Memory B cell (primary cell): Measurements from ENCODE around the gene TXNL4B.
"Not testable (repeated sequence)": the region's sequence is repeated elsewhere in the genome, so short reads cannot be mapped to it uniquely, and the experiment has no call there.

Experiments
- ATAC-seq: fragments of 150-1000 bp; cut with Tn5 transposase; 2 replicates; pipeline ENCODE4 v1.10.0; 2021; ENCODE audit warnings: low read depth, mild to moderate bottlenecking, moderate library complexity
- DNase-seq, 2 donors: peaks; one replicate each; pipeline ENCODE4 v3.0.0; 2022; ENCODE audit warnings: low spot score in 2 of 2
- H3K27ac Mint-ChIP-seq: one replicate; pipeline ENCODE4 v1.8.0; 2022; ENCODE audit warnings: mild to moderate bottlenecking, moderate library complexity, mixed read lengths
- H3K27me3 Mint-ChIP-seq: one replicate; pipeline ENCODE4 v1.8.0; 2022; ENCODE audit warnings: mixed read lengths
- H3K36me3 Mint-ChIP-seq: one replicate; pipeline ENCODE4 v1.8.0; 2022; ENCODE audit warnings: mild to moderate bottlenecking, mixed read lengths
- H3K4me1 Mint-ChIP-seq: one replicate; pipeline ENCODE4 v1.8.0; 2022; ENCODE audit warnings: mixed read lengths
- H3K4me3 Mint-ChIP-seq: one replicate; pipeline ENCODE4 v1.8.0; 2022; ENCODE audit warnings: mild to moderate bottlenecking, moderate library complexity, mixed read lengths
- H3K9me3 Mint-ChIP-seq: one replicate; pipeline ENCODE4 v1.8.0; 2022; ENCODE audit warnings: mixed read lengths

Gene TXNL4B

GRCh38 chr16:72107371-72107770, 14.0 kb upstream of the TXNL4B start:
- DNase-seq (no peak), ATAC-seq (no peak)
- Mint-ChIP-seq H3K4me3 (no peak overlapping the region), H3K27me3 (no peaks in the 10 kb centered on the region), H3K36me3 (peaks cover 69% of the 10 kb centered on the region), H3K27ac (no peak overlapping the region), H3K9me3 (no peaks in the 10 kb centered on the region), H3K4me1 (peaks cover 3% of the 10 kb centered on the region)

- Mint-ChIP-seq H3K36me3 (peaks cover 67% of the 10 kb centered on the region), H3K4me3 (no peak overlapping the region), H3K27me3 (no peaks in the 10 kb centered on the region), H3K4me1 (peaks cover 5% of the 10 kb centered on the region), H3K9me3 (no peaks in the 10 kb centered on the region), H3K27ac (no peak overlapping the region)
- ATAC-seq = no peak
- DNase-seq = no peak
Observed at GRCh38 chr16:72105978-72106377, 12.6 kb upstream of the TXNL4B start.

- no peak for ATAC-seq
- DNase-seq = no peak
- Mint-ChIP-seq H3K9me3 (no peaks in the 10 kb centered on the region), H3K4me1 (peaks cover 5% of the 10 kb centered on the region), H3K27ac (no peak overlapping the region), H3K36me3 (peaks cover 61% of the 10 kb centered on the region), H3K27me3 (no peaks in the 10 kb centered on the region), H3K4me3 (no peak overlapping the region)
Observed at GRCh38 chr16:72104905-72105304, 11.5 kb upstream of the TXNL4B start.

- DNase-seq = no peak
- H3K27ac Mint-ChIP-seq = no peak overlapping the region
- no peaks in the 10 kb centered on the region for H3K9me3 Mint-ChIP-seq
- peaks cover 58% of the 10 kb centered on the region for H3K36me3 Mint-ChIP-seq
- no peak overlapping the region for H3K4me3 Mint-ChIP-seq
- no peak for ATAC-seq
- peaks cover 14% of the 10 kb centered on the region for H3K4me1 Mint-ChIP-seq
- no peaks in the 10 kb centered on the region for H3K27me3 Mint-ChIP-seq
Observed at GRCh38 chr16:72101195-72101594, 7.8 kb upstream of the TXNL4B start.

GRCh38 chr16:72099377-72099818, 6.0 kb upstream of the TXNL4B start:
- Mint-ChIP-seq H3K36me3 (peaks cover 54% of the 10 kb centered on the region), H3K4me3 (no peak overlapping the region), H3K27me3 (no peaks in the 10 kb centered on the region), H3K9me3 (no peaks in the 10 kb centered on the region), H3K4me1 (peaks cover 26% of the 10 kb centered on the region), H3K27ac (no peak overlapping the region)
- DNase-seq = peak; percentile 35 to 50
- ATAC-seq = peak; percentile 90

GRCh38 chr16:72098936-72099335, 5.5 kb upstream of the TXNL4B start:
- ATAC-seq (no peak), DNase-seq (no peak)
- H3K4me1 Mint-ChIP-seq = peaks cover 30% of the 10 kb centered on the region
- H3K27me3 Mint-ChIP-seq = no peaks in the 10 kb centered on the region
- no peaks in the 10 kb centered on the region for H3K9me3 Mint-ChIP-seq
- H3K36me3 Mint-ChIP-seq = peaks cover 50% of the 10 kb centered on the region
- H3K27ac Mint-ChIP-seq = no peak overlapping the region
- H3K4me3 Mint-ChIP-seq = no peak overlapping the region

- peak; percentile 4 to 32 for DNase-seq
- no peaks in the 10 kb centered on the region for H3K9me3 Mint-ChIP-seq
- peak overlapping the region; percentile 99 for H3K4me3 Mint-ChIP-seq
- H3K27ac Mint-ChIP-seq = peak overlapping the region; percentile 99
- peaks cover 23% of the 10 kb centered on the region for H3K36me3 Mint-ChIP-seq
- ATAC-seq = no peak
- no peaks in the 10 kb centered on the region for H3K27me3 Mint-ChIP-seq
- H3K4me1 Mint-ChIP-seq = peaks cover 34% of the 10 kb centered on the region
Observed at GRCh38 chr16:72094266-72094610, 818 bp upstream of the TXNL4B start.

GRCh38 chr16:72092832-72093447, 480 bp downstream of the TXNL4B start:
- Mint-ChIP-seq H3K36me3 (peaks cover 25% of the 10 kb centered on the region), H3K9me3 (no peaks in the 10 kb centered on the region), H3K4me3 (peak overlapping the region; percentile 99), H3K27ac (peak overlapping the region; percentile 99), H3K4me1 (peaks cover 34% of the 10 kb centered on the region), H3K27me3 (no peaks in the 10 kb centered on the region)
- ATAC-seq (peak; percentile 28), DNase-seq (no peak)

- Mint-ChIP-seq H3K27ac (no peak overlapping the region), H3K4me3 (peak overlapping the region; percentile 34), H3K4me1 (peaks cover 26% of the 10 kb centered on the region), H3K27me3 (no peaks in the 10 kb centered on the region), H3K36me3 (peaks cover 16% of the 10 kb centered on the region), H3K9me3 (no peaks in the 10 kb centered on the region)
- DNase-seq (no peak), ATAC-seq (no peak)
Observed at GRCh38 chr16:72091217-72091616, 2.2 kb downstream of the TXNL4B start.

- ATAC-seq (no peak), DNase-seq (no peak)
- Mint-ChIP-seq H3K27me3 (no peaks in the 10 kb centered on the region), H3K36me3 (peaks cover 30% of the 10 kb centered on the region), H3K27ac (no peak overlapping the region), H3K4me3 (no peak overlapping the region), H3K4me1 (no peaks in the 10 kb centered on the region), H3K9me3 (no peaks in the 10 kb centered on the region)
Observed at GRCh38 chr16:72085002-72085401, 8.4 kb downstream of the TXNL4B start.

- H3K4me3 Mint-ChIP-seq = no peak overlapping the region
- H3K9me3 Mint-ChIP-seq = no peaks in the 10 kb centered on the region
- no peaks in the 10 kb centered on the region for H3K27me3 Mint-ChIP-seq
- H3K4me1 Mint-ChIP-seq = no peaks in the 10 kb centered on the region
- ATAC-seq (no peak), DNase-seq (no peak)
- H3K36me3 Mint-ChIP-seq = peaks cover 30% of the 10 kb centered on the region
- H3K27ac Mint-ChIP-seq = no peak overlapping the region
Observed at GRCh38 chr16:72084445-72084844, 9.0 kb downstream of the TXNL4B start.

- Mint-ChIP-seq H3K9me3 (no peaks in the 10 kb centered on the region), H3K27me3 (no peaks in the 10 kb centered on the region), H3K4me3 (no peak overlapping the region), H3K4me1 (no peaks in the 10 kb centered on the region), H3K36me3 (peaks cover 27% of the 10 kb centered on the region), H3K27ac (no peak overlapping the region)
- ATAC-seq (no peak), DNase-seq (no peak)
Observed at GRCh38 chr16:72083778-72084404, 9.5 kb downstream of the TXNL4B start.

GRCh38 chr16:72076991-72077706, 16.3 kb downstream of the TXNL4B start:
- DNase-seq, H3K4me3 Mint-ChIP-seq, H3K27ac Mint-ChIP-seq, H3K4me1 Mint-ChIP-seq, H3K27me3 Mint-ChIP-seq, H3K36me3 Mint-ChIP-seq, H3K9me3 Mint-ChIP-seq, ATAC-seq: not testable (repeated sequence)

GRCh38 chr16:72075067-72075466, 18.4 kb downstream of the TXNL4B start:
- not testable (repeated sequence) for H3K4me1 Mint-ChIP-seq, DNase-seq, H3K27ac Mint-ChIP-seq, ATAC-seq, H3K9me3 Mint-ChIP-seq, H3K36me3 Mint-ChIP-seq, H3K27me3 Mint-ChIP-seq, H3K4me3 Mint-ChIP-seq
